Activated gamma-delta T cell treated with Interleukin-2 at 50 U/mL for 16 hours (primary cell): ENCODE data around the gene ZPR1.
"Not testable (repeated sequence)": the region's sequence is repeated elsewhere in the genome, so short reads cannot be mapped to it uniquely, and the experiment has no call there.

Source experiments
- DNase-seq: peaks from one replicate; pipeline ENCODE4 v3.0.0-alpha.2; 2020

The ZPR1 gene

GRCh38 chr11:116792144-116792868 is 4.5 kb upstream of the ZPR1 start:
- DNase-seq = no peak

DNA sequence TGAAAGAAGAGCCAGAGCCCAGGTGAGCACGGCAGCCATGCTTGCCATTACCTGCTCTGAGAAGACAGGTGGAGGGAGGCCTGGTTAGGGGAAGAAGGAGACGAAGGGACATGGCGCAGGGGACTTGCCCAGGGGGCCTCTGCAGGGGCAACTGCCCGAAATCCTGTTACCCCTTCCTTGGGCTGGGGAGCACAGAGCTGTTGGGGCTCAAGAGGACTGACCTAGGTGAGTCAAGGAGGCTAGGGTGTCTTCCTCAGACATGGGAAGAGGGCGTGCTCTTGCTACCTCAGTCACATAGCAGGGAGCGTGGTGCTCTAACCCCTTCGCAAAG is 4.0 kb upstream of the ZPR1 start, which contains the start of gene APOA5:
Gene APOA5 (minus strand): TSS at position 67 of the 331 bp plus-strand sequence. CDS start 19 bp downstream, at position 48.
- DNase-seq = no peak

- peak; percentile 76 for DNase-seq
Observed at GRCh38 chr11:116791002-116791812, 3.4 kb upstream of the ZPR1 start.

DNA sequence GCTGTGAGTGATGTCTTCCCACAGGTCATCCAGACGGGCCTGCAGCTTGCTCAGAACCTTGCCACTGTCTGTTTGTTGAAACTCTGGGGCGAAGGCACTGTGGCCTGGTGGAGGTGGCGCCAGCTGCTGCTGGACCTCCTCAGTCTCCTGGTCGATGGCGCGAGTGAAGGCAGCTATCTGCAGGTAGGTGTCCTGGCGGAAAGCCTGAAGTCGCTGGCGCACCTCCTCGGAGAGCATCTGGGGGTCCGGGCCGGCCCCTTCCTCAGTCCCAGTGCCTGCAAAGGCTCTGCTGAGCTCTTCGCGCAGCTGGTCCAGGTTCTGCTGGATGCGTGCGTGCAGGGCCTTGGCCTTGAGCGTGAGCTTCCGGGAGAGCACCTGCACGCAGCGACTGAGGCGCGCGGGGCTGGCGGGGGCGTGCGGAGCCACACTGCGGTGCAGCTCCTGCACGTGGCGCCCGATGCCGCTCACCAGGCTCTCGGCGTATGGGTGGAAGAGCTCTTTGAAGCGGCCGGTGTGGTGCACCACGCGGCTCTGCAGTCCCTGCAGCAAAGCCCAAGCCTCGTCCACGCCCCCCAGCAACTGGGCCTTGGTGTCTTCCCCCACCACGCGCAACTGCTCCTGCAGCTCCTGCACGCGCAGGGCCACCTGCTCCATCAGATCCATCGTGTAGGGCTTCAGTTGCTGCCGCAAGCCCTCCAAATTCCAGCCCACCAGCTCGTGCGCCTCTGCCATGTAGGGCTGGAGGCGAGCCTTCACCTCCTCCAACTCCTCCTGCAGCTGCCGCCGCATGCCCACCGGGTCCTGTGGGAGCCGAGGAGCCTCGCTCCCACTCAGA is 2.6 kb upstream of the ZPR1 start:
- DNase-seq = no peak

GRCh38 chr11:116788975-116789374 is 1.2 kb upstream of the ZPR1 start:
- no peak for DNase-seq

DNA sequence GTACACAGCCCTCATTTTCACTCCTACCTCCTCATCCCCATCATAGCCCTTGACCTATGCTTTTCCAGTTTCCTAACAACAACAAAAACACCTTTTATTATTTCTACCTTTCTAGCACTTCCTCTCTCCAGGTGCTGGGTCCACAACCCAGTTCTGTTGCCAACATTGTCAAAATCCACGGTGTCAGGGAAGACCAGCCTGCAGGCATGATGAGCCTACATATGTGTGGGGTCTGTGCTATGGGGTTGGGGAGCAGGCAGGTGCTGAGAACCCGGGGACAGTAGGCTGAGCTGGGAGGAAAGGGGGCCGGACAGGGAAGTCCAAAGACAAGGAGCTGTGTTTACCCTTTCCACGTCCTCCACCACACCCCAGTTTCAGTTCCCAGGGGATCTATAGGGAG is 711 bp upstream of the ZPR1 start:
- no peak for DNase-seq

GRCh38 chr11:116787436-116787785 is 412 bp downstream of the ZPR1 start:
- no peak for DNase-seq

GRCh38 chr11:116786966-116787365 is 857 bp downstream of the ZPR1 start:
- DNase-seq = no peak

- no peak for DNase-seq
Observed at GRCh38 chr11:116786326-116786725, 1.5 kb downstream of the ZPR1 start.

- no peak for DNase-seq
Observed at GRCh38 chr11:116782728-116783127, 5.1 kb downstream of the ZPR1 start.

GRCh38 chr11:116778556-116778955 is 9.3 kb downstream of the ZPR1 start:
- no peak for DNase-seq

DNA sequence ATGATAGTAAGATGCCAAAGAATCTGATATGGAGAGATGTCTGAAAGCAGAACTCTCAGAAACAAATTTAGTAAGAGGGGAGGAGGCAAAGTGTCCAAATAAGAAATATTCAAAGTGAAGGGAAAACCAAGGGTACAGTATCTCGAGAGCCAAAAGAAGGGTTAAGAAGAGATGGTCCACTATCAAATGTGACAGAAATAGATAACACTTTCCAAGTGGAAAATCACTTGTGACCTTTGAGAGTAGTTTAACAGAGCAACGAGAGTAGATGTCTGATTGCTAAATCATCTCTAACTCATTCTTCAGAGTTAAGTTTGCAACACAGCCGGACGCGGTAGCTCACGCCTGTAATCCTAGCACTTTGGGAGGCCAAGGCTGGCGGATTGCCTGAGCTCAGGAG is 10.8 kb downstream of the ZPR1 start:
- no peak for DNase-seq

DNA sequence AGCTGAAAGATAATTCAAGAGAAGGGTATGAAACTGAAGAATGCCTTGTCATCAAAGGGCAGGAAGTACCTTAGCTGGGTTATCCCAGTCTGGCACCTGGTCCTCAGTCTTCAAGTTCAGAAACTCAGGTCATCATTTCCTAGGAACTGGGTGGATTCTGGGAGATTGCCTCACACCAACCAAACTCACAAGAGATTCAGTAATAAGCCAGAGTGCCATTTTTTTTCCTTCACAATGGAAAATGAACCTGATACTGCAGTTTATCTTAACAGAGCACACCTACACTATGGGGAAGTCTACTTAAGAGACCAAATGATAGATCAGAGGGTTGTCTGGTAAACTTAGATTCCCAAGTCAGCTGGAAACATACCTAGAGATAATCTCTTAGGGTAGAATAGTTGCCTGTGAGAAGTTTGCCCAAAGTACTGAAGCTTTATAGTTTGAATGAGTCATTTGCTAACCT is 11.3 kb downstream of the ZPR1 start:
- no peak for DNase-seq

DNA sequence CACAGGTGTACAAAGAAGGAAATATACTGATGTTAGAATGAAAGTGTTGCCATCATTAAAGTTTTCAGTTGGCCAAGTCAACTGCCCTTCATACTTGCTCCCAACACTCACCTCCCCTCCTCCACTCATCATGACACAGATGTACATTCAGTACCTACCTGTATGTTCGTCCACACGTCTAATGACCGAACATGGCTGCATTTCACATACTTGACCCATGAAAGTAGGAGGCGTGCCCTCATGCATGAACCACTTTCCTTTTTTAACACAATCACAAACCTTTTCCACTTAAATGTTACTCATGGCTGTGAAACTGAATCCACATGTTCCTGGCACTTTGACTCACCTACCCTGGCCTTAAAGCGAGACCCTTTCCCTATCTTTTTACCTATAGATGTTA is 11.8 kb downstream of the ZPR1 start:
- DNase-seq = no peak

- DNase-seq = no peak
Observed at GRCh38 chr11:116774661-116775060, 13.2 kb downstream of the ZPR1 start.

DNA sequence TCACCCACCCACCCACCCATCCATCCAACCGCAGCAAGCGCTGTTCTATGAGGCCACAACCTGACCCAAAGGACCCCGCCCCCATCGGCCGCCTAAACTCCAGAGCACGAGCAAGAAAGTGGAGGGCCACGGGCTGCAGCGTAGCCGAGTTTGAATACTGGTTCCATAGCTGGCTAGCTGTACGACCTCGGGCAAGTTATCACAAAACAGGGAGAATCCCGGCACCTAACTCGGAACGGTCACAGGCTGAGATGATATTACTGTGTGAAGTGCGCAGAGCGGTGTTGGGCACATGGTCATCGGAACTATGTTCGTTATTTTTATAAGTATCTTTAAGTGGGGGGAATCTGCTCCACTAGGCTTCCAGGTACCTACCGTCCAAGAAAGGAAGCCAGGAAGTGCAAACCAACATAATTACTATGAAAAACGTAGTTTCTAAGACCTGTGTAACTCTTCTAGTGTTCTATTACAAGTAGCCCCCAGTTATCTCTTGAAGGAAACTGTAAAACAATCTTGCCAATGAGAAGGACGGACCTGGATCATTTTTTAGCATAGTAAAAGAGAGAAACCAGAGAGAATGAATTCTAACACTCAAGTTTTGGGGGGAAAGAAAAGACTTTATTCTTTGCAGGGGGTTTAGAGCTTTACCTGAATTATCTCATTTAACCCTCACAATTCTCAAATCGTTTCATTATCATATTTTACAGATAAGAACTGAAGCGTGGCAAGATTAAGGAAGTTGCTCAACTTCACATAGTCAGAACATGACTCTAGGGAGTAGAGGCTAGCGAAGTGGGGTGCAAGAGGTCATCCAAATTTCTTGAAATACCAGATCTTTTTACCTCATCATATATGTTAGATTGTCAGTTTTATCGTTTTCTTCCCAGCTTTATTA is 14.4 kb downstream of the ZPR1 start:
- DNase-seq = no peak

- peak; percentile 95 for DNase-seq
Observed at GRCh38 chr11:116772443-116773202, 15.2 kb downstream of the ZPR1 start, which contains the start of gene BUD13. Gene BUD13, minus strand, starts transcription at chr11:116772987. Its CDS starts 23 bp downstream, at chr11:116772964.

DNA sequence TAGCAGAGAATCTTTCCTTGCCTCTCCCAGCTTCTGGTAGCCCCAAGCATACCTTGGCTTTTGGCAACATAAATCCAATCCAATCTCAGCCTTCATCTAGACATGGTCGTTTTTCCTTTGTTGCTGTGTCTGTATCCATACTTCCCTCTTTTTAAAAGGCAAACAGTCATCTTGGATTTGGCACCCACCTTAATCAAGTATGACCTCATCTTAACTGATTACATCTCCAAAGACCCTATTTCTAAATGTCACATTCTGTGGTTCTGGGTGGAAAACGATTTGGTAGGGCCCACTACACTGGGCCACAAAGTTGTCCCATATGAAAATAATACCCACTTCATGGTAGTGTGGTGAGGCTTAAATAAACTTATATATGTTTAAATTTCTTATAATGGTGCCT is 15.9 kb downstream of the ZPR1 start:
- no peak for DNase-seq

DNA sequence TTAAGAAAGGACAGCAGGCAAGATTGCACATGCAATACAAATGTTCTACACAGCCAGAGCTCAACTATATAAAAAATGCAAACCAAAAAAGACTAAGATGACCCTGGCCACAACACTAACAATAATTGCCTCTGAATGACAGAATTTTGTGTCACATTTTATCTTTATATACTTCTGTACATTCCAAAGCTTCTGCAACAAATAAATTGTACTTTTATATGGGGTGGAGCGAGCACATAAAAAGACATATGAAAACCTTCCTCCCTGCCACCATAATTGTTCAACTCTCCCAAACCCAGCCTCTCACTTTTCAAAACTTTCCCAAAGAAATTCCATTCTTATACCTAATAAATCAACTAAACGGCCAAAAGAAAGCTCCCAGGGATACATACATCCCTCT is 25.7 kb downstream of the ZPR1 start:
- no peak for DNase-seq

DNA sequence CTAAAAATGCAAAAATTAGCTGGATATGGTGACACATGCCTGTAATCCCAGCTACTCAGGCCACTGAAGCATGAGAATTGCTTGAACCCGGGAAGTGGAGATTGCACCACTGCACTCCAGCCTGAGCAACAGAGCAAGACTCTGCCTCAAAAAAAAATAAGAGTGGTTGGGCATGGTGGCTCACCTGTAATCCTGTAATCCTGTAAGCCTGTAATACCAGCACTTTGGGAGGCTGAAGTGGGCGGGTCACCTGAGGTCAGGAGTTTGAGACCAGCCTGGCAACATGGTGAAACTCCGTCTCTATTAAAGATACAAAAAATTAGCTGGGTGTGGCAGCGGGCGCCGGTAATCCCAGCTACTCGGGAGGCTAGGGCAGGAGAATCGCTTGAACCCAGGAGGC is 31.8 kb downstream of the ZPR1 start:
- not testable (repeated sequence) for DNase-seq

GRCh38 chr11:116750070-116750718 is 37.6 kb downstream of the ZPR1 start:
- DNase-seq = no peak
